ENCODE results near the gene SPOCK1. TPM values are rescaled to one million over a fixed set of nuclear protein-coding genes. Genes with fewer than 3 reads are reported as not detected.

Gene SPOCK1
- total RNA-seq, 1 experiment from 2014 or later: 4.0 TPM

GRCh38 chr5:137022043-137022442, 477.1 kb downstream of the SPOCK1 start:
- H3K27me3 ChIP-seq (replicated peaks; ENCODE audit: insufficient read depth, low read depth, low read length, poor library complexity): peaks cover 52% of the 10 kb centered on the region
- TF ChIP-seq CTCF (conservative IDR thresholded peaks at IDR 0.05; ENCODE audit: low read depth, low read length) (no peak), EZH2 (IDR thresholded peaks at IDR 0.05; ENCODE audit: borderline replicate concordance, low read depth, low read length, poor library complexity, severe bottlenecking) (no peak)
- no peaks in the 10 kb centered on the region for H3K36me3 ChIP-seq (ENCODE audit: insufficient read depth, low read length, poor library complexity, severe bottlenecking)
- no peaks in the 10 kb centered on the region for H3K4me1 ChIP-seq (ENCODE audit: insufficient read depth, low read length, poor library complexity, severe bottlenecking)
- no TSS peak for BruUV-seq (replicated peaks)
- no peak overlapping the region for H3K4me3 ChIP-seq (ENCODE audit: low read depth, low read length, poor library complexity, severe bottlenecking)
- no peaks in the 10 kb centered on the region for H3K9me3 ChIP-seq (ENCODE audit: low read depth, low read length, poor library complexity, severe bottlenecking)
- POLR2A ChIA-PET (ENCODE audit: low non-redundant PET): no interaction called here
- intact Hi-C loops (cut with micrococcal nuclease; ENCODE audit: unreplicated experiment): no loop called here
- no peak overlapping the region for H3K27ac ChIP-seq (ENCODE audit: low read depth, low read length, poor library complexity, severe bottlenecking)
- DNase-seq (ENCODE audit: low spot score): no peak
- CTCF ChIA-PET: no interaction called here

DNA sequence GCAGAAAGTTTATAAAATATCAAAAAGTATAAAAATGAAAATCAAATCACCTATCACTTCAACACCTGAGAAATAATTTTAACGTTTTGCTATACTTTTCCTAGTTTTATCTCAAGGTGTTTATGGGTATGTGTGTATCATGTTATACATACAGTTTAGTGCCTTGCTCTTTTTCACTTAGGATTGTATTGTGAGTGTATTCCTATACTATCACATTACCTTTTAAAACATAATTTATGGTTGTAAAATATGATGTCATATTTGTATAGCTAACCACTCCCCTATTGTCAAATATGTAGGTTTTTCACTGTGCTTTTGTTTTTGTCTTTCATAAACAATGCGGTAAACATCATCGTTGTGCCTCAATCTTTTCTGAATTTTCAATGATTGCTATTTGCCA, 479.9 kb downstream of the SPOCK1 start:
- no peak for DNase-seq (ENCODE audit: low spot score)
- BruUV-seq (replicated peaks): no TSS peak
- peaks cover 50% of the 10 kb centered on the region for H3K27me3 ChIP-seq (replicated peaks; ENCODE audit: insufficient read depth, low read depth, low read length, poor library complexity)
- no peaks in the 10 kb centered on the region for H3K9me3 ChIP-seq (ENCODE audit: low read depth, low read length, poor library complexity, severe bottlenecking)
- no peaks in the 10 kb centered on the region for H3K36me3 ChIP-seq (ENCODE audit: insufficient read depth, low read length, poor library complexity, severe bottlenecking)
- CTCF ChIA-PET: no interaction called here
- POLR2A ChIA-PET (ENCODE audit: low non-redundant PET): no interaction called here
- no peak overlapping the region for H3K4me3 ChIP-seq (ENCODE audit: low read depth, low read length, poor library complexity, severe bottlenecking)
- TF ChIP-seq EZH2 (IDR thresholded peaks at IDR 0.05; ENCODE audit: borderline replicate concordance, low read depth, low read length, poor library complexity, severe bottlenecking) (no peak), CTCF (conservative IDR thresholded peaks at IDR 0.05; ENCODE audit: low read depth, low read length) (no peak)
- H3K27ac ChIP-seq (ENCODE audit: low read depth, low read length, poor library complexity, severe bottlenecking): no peak overlapping the region
- no peaks in the 10 kb centered on the region for H3K4me1 ChIP-seq (ENCODE audit: insufficient read depth, low read length, poor library complexity, severe bottlenecking)
- intact Hi-C loops (cut with micrococcal nuclease; ENCODE audit: unreplicated experiment): no loop called here

DNA sequence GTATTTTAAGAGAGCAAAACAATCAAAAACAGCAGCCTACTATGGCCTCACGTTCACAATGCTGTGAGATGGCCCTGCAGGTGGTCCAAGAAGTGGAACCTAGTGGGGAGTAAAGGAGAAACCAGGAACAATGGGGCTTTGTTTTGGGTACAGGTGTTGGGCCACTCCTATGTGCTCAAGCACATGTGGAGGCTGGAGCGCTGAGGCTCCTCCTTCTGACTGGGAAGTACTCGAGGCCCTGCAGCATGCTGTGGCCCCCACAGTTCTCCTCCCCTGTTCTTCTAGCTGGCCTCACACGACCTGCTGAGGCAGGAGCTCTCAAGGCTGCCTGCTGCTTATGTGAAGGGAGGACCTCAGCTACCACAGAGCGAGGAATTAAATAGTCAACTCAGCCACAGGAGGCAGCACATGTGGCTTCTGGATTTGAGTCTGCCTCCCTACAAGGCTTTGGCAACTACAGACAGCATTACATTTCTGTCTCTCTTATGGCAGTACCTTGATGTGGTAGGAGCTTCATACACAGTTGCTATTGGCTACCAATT, 482.3 kb downstream of the SPOCK1 start:
- Histone ChIP-seq H3K9me3 (ENCODE audit: low read depth, low read length, poor library complexity, severe bottlenecking) (no peaks in the 10 kb centered on the region), H3K4me1 (ENCODE audit: insufficient read depth, low read length, poor library complexity, severe bottlenecking) (no peaks in the 10 kb centered on the region), H3K27me3 (replicated peaks; ENCODE audit: insufficient read depth, low read depth, low read length, poor library complexity) (peaks cover 53% of the 10 kb centered on the region), H3K4me3 (ENCODE audit: low read depth, low read length, poor library complexity, severe bottlenecking) (no peak overlapping the region), H3K27ac (ENCODE audit: low read depth, low read length, poor library complexity, severe bottlenecking) (no peak overlapping the region), H3K36me3 (ENCODE audit: insufficient read depth, low read length, poor library complexity, severe bottlenecking) (no peaks in the 10 kb centered on the region)
- no TSS peak for BruUV-seq (replicated peaks)
- intact Hi-C loops (cut with micrococcal nuclease; ENCODE audit: unreplicated experiment): no loop called here
- CTCF ChIA-PET: no interaction called here
- no peak for DNase-seq (ENCODE audit: low spot score)
- no peak for TF ChIP-seq EZH2 (IDR thresholded peaks at IDR 0.05; ENCODE audit: borderline replicate concordance, low read depth, low read length, poor library complexity, severe bottlenecking)
- no peak for TF ChIP-seq CTCF (conservative IDR thresholded peaks at IDR 0.05; ENCODE audit: low read depth, low read length)
- POLR2A ChIA-PET (ENCODE audit: low non-redundant PET): no interaction called here

Data from A673 (cell line).